ENCODE measurements around the gene TMEM203.

Gene TMEM203

DNA sequence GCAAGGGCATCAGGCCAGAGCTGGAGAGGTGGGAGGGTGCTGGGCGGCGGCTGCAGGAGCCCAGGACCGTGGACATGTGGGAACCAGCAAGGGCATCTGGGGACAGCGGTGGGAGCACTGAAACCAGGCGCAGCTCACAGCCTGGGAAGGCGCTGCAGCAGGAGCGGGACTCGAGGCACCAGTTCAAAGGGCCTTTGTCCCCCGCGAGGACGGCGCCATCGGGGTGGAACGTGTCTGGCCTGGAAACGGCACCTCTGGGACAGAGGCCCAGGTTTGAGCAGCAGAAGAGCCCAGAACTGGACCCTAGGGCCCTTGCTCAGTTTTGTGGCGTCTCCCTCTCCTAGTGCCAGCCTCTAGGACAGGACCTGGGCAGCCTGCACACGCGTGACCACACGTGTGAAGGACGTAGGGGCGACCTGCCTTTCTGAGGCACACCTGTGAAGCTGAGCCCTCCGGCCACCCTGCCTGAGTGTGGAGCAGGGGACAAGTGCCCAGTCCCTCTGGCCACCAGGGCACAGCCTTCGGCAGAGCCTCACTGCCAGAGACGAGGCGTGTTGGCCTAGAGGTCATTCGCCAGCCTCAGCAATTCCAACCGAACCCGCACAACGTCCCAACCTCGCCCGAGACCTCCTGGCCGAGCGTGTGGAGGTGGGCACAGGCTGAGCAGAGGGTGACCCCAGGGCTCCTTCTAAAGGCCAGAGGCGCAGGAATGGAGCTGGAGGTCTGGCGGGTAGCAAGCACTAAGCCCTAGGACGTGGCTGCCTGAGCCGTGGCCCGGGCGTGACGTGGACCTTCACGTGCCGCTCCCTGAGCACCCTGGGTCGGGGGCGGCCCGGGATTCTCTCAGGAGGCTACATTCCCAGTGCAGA is 31.4 kb downstream of the TMEM203 start:
- Histone ChIP-seq H3K4ac (ENCODE audit: low read depth, low read length) (no peak overlapping the region), H3K18ac (ENCODE audit: low read length) (no peak overlapping the region), H3K9me3 (ENCODE audit: insufficient read depth, low read depth, low read length) (peaks cover 9% of the 10 kb centered on the region), H3K27me3 (ENCODE audit: insufficient read depth, low read length) (peaks cover 20% of the 10 kb centered on the region), H3K36me3 (ENCODE audit: control insufficient read depth in 1 of 2, insufficient read depth in 2 of 2, low read length in 2 of 2) (peaks cover 3 to 8% of the 10 kb centered on the region in 2 experiments), H3K4me3 (ENCODE audit: low read depth, low read length) (no peak overlapping the region), H4K8ac (ENCODE audit: low read depth, low read length) (no peak overlapping the region), H3K79me2 (ENCODE audit: control insufficient read depth, insufficient read depth, low read length, poor library complexity) (no peaks in the 10 kb centered on the region), H3K4me1 (ENCODE audit: control insufficient read depth in 1 of 2, insufficient read depth in 2 of 2, low read length in 2 of 2) (peaks cover 0 to 8% of the 10 kb centered on the region in 2 experiments), H3K4me2 (ENCODE audit: low read length) (no peak overlapping the region), H2BK5ac (ENCODE audit: low read depth, low read length, poor library complexity) (no peak overlapping the region), H3K23ac (ENCODE audit: low read length) (no peak overlapping the region), H3K27ac (ENCODE audit: low read depth, low read length) (no peak overlapping the region), H2AFZ (ENCODE audit: insufficient read depth, low read length, poor library complexity) (no peak overlapping the region), H3K9ac (ENCODE audit: low read length) (no peak overlapping the region), H3K14ac (ENCODE audit: low read length) (no peak overlapping the region), H2BK120ac (ENCODE audit: insufficient read depth, low read length, poor library complexity) (no peak overlapping the region), H4K91ac (ENCODE audit: low read depth, low read length) (no peak overlapping the region), H2AK5ac (ENCODE audit: low read length) (no peak overlapping the region), H2BK12ac (ENCODE audit: low read length) (no peak overlapping the region), H3K79me1 (ENCODE audit: low read length) (no peaks in the 10 kb centered on the region), H4K12ac (ENCODE audit: low read depth, low read length) (no peak overlapping the region)
- DNase-seq = no peak
- WGBS (ENCODE audit: extremely low coverage, insufficient coverage, insufficient read length) = no CpG with 5 or more reads among the region's 45 CpGs

DNA sequence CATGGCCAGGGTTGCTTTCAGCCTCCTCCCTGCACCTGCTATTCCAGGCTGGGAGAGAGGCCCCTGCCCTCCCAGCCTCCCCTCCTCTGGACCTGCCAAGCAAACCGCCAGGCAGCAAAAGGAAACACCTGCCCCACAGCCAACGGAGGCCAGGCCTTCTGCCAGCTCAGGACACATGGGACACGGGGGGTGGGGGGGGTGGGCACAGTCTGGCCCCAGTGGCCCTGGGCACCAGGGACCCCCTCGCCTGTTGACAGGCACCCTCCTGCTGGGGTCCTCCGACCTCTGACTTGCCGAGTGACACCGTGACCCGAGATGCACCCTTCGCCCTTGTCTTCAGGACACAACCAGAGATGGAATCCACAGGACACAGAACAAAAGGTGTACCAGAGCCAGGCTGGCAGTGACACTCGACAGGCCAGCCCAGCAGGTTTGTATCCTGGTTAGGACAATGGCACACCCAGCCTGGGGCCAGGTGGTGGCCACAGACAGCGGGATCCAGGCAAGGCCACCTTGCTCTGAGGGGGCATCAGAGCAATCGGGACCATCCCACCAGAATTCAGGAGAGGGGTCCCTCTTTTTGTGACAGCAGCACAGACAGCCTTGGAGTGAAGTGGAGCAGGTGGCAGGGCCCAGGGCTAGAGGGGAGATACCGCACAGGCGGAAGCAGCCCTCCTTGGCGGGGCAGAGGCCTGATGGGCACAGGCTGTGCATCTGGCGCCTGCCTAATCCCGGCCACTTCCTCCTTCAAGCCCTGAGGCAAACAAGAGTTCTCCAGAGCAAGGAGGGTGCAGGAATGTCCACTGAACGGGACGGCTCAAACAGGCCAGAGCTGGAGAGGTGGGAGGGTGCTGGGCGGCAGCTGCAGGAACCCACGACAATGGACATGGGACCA is 32.3 kb downstream of the TMEM203 start:
- H2AFZ ChIP-seq (ENCODE audit: insufficient read depth, low read length, poor library complexity) = no peak overlapping the region
- H3K9me3 ChIP-seq (ENCODE audit: insufficient read depth, low read depth, low read length) = peaks cover 9% of the 10 kb centered on the region
- no peak overlapping the region for H3K4me3 ChIP-seq (ENCODE audit: low read depth, low read length)
- no peak overlapping the region for H2BK5ac ChIP-seq (ENCODE audit: low read depth, low read length, poor library complexity)
- H3K79me1 ChIP-seq (ENCODE audit: low read length) = no peaks in the 10 kb centered on the region
- H3K4me1 ChIP-seq (ENCODE audit: control insufficient read depth in 1 of 2, insufficient read depth in 2 of 2, low read length in 2 of 2) = peaks cover 0 to 11% of the 10 kb centered on the region in 2 experiments
- H2BK12ac ChIP-seq (ENCODE audit: low read length) = no peak overlapping the region
- no peak for DNase-seq
- H3K18ac ChIP-seq (ENCODE audit: low read length) = no peak overlapping the region
- H3K36me3 ChIP-seq (ENCODE audit: control insufficient read depth in 1 of 2, insufficient read depth in 2 of 2, low read length in 2 of 2) = peaks cover under 1 to 5% of the 10 kb centered on the region in 2 experiments
- H2BK120ac ChIP-seq (ENCODE audit: insufficient read depth, low read length, poor library complexity) = no peak overlapping the region
- no peak overlapping the region for H3K4ac ChIP-seq (ENCODE audit: low read depth, low read length)
- H3K79me2 ChIP-seq (ENCODE audit: control insufficient read depth, insufficient read depth, low read length, poor library complexity) = no peaks in the 10 kb centered on the region
- no peak overlapping the region for H4K12ac ChIP-seq (ENCODE audit: low read depth, low read length)
- H4K8ac ChIP-seq (ENCODE audit: low read depth, low read length) = no peak overlapping the region
- H3K9ac ChIP-seq (ENCODE audit: low read length) = no peak overlapping the region
- H3K27me3 ChIP-seq (ENCODE audit: insufficient read depth, low read length) = peaks cover 28% of the 10 kb centered on the region
- no CpG with 5 or more reads among the region's 21 CpGs for WGBS (ENCODE audit: extremely low coverage, insufficient coverage, insufficient read length)
- no peak overlapping the region for H3K14ac ChIP-seq (ENCODE audit: low read length)
- H3K27ac ChIP-seq (ENCODE audit: low read depth, low read length) = no peak overlapping the region
- H3K4me2 ChIP-seq (ENCODE audit: low read length) = no peak overlapping the region
- H3K23ac ChIP-seq (ENCODE audit: low read length) = no peak overlapping the region
- H4K91ac ChIP-seq (ENCODE audit: low read depth, low read length) = no peak overlapping the region
- no peak overlapping the region for H2AK5ac ChIP-seq (ENCODE audit: low read length)

DNA sequence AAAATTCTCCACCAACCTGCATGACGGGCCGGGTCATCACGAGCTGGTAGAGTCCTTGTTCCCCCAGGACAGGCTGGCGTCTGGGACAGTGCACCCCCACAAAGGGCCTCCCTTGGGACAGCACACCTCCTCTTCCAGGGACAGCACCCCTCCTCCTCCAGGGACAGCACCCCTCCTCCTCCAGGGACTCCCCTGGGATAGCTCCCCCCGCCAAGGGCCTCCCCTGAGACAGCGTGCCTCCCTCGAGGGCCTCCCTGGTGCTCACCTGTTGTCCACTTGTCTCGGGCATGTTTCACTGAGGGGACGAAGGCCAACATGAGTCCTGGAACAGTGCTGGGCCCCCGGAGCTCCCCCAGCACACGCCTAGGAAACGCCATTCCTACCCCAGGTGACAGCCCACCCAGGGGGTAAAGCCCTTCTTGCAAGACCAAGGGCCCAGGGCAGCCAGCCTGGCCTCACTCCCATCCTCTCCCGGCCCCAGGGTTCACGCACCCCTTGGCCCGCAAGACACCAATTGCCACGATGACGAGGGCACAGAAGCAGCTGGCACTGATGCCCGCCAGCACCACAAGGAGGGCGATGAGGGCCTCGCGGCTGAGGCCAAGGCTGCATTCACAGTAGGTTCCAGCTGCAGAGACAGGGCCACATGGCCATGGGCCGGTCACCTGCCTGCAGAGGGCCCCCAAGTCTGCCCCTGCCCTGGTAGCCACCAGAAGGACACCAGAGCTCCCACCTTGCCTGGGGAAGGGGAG is 34.1 kb downstream of the TMEM203 start:
- peaks cover 6% of the 10 kb centered on the region for H3K9me3 ChIP-seq (ENCODE audit: insufficient read depth, low read depth, low read length)
- H3K36me3 ChIP-seq (ENCODE audit: control insufficient read depth in 1 of 2, insufficient read depth in 2 of 2, low read length in 2 of 2) = no peaks in the 10 kb centered on the region
- WGBS (ENCODE audit: extremely low coverage, insufficient coverage, insufficient read length) = no CpG with 5 or more reads among the region's 22 CpGs
- no peak overlapping the region for H2AK5ac ChIP-seq (ENCODE audit: low read length)
- H3K9ac ChIP-seq (ENCODE audit: low read length) = no peak overlapping the region
- no peak overlapping the region for H2BK120ac ChIP-seq (ENCODE audit: insufficient read depth, low read length, poor library complexity)
- H3K27ac ChIP-seq (ENCODE audit: low read depth, low read length) = no peak overlapping the region
- H3K4me2 ChIP-seq (ENCODE audit: low read length) = no peak overlapping the region
- H2BK5ac ChIP-seq (ENCODE audit: low read depth, low read length, poor library complexity) = no peak overlapping the region
- peaks cover 0 to 11% of the 10 kb centered on the region in 2 experiments for H3K4me1 ChIP-seq (ENCODE audit: control insufficient read depth in 1 of 2, insufficient read depth in 2 of 2, low read length in 2 of 2)
- H4K8ac ChIP-seq (ENCODE audit: low read depth, low read length) = no peak overlapping the region
- no peak overlapping the region for H3K14ac ChIP-seq (ENCODE audit: low read length)
- no peaks in the 10 kb centered on the region for H3K79me2 ChIP-seq (ENCODE audit: control insufficient read depth, insufficient read depth, low read length, poor library complexity)
- H3K4me3 ChIP-seq (ENCODE audit: low read depth, low read length) = no peak overlapping the region
- no peak overlapping the region for H3K4ac ChIP-seq (ENCODE audit: low read depth, low read length)
- H3K18ac ChIP-seq (ENCODE audit: low read length) = no peak overlapping the region
- H3K79me1 ChIP-seq (ENCODE audit: low read length) = no peaks in the 10 kb centered on the region
- no peak for DNase-seq
- H4K91ac ChIP-seq (ENCODE audit: low read depth, low read length) = no peak overlapping the region
- no peak overlapping the region for H4K12ac ChIP-seq (ENCODE audit: low read depth, low read length)
- no peak overlapping the region for H2BK12ac ChIP-seq (ENCODE audit: low read length)
- no peak overlapping the region for H3K23ac ChIP-seq (ENCODE audit: low read length)
- H3K27me3 ChIP-seq (ENCODE audit: insufficient read depth, low read length) = peaks cover 46% of the 10 kb centered on the region
- no peak overlapping the region for H2AFZ ChIP-seq (ENCODE audit: insufficient read depth, low read length, poor library complexity)

DNA sequence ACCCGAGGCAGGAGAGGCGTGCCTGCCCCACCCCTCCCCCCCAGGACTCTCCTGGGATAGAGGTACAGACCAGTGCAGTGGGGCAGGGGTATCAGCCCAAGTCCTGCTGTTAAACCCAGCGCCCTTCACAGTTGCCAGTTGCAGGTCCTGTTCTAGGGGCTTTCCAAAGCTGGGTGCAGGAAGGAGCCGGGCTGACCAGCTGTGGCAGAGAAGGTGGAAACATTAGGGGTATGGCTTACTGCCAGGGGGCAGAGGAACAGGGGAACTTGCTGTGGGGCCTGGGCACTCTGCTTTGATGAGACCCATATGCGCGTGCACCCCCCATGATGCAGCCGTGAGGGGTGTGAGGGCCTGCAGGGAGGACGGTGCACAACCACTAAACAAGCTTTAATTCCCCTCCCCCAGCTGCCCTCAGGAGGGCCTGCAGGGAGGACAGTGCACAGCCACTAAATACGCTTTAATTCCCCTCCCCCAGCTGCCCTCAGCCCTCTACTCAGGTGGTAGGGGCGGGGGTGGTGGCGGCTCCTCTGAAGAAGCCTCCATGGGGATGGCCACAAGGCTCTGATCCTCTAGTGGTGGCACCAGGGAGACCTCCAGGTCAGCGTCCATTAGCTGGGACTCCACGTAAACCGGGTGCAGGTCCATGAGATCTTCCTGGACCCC is 34.8 kb downstream of the TMEM203 start:
- Histone ChIP-seq H3K9me3 (ENCODE audit: insufficient read depth, low read depth, low read length) (peaks cover 6% of the 10 kb centered on the region), H3K79me1 (ENCODE audit: low read length) (no peaks in the 10 kb centered on the region), H2BK120ac (ENCODE audit: insufficient read depth, low read length, poor library complexity) (no peak overlapping the region), H4K8ac (ENCODE audit: low read depth, low read length) (no peak overlapping the region), H3K4me1 (ENCODE audit: control insufficient read depth in 1 of 2, insufficient read depth in 2 of 2, low read length in 2 of 2) (peaks cover 0 to 11% of the 10 kb centered on the region in 2 experiments), H3K4ac (ENCODE audit: low read depth, low read length) (no peak overlapping the region), H4K12ac (ENCODE audit: low read depth, low read length) (no peak overlapping the region), H4K91ac (ENCODE audit: low read depth, low read length) (no peak overlapping the region), H2AK5ac (ENCODE audit: low read length) (no peak overlapping the region), H2BK12ac (ENCODE audit: low read length) (no peak overlapping the region), H3K9ac (ENCODE audit: low read length) (no peak overlapping the region), H3K18ac (ENCODE audit: low read length) (no peak overlapping the region), H3K79me2 (ENCODE audit: control insufficient read depth, insufficient read depth, low read length, poor library complexity) (no peaks in the 10 kb centered on the region), H3K14ac (ENCODE audit: low read length) (no peak overlapping the region), H2BK5ac (ENCODE audit: low read depth, low read length, poor library complexity) (no peak overlapping the region), H3K27me3 (ENCODE audit: insufficient read depth, low read length) (peaks cover 52% of the 10 kb centered on the region), H3K27ac (ENCODE audit: low read depth, low read length) (no peak overlapping the region), H3K23ac (ENCODE audit: low read length) (no peak overlapping the region), H3K36me3 (ENCODE audit: control insufficient read depth in 1 of 2, insufficient read depth in 2 of 2, low read length in 2 of 2) (no peaks in the 10 kb centered on the region), H2AFZ (ENCODE audit: insufficient read depth, low read length, poor library complexity) (no peak overlapping the region), H3K4me2 (ENCODE audit: low read length) (no peak overlapping the region), H3K4me3 (ENCODE audit: low read depth, low read length) (no peak overlapping the region)
- DNase-seq = no peak
- no CpG with 5 or more reads among the region's 14 CpGs for WGBS (ENCODE audit: extremely low coverage, insufficient coverage, insufficient read length)

All from trophoblast cell (in vitro differentiated cells and primary cell).